Measurements from ENCODE around the gene BMF.
A peak's percentile ranks its signal among the peaks of the same experiment; 100 is the strongest.

GRCh38 chr15:40104865-40105516 lies 3.7 kb downstream of the BMF start:
- peak; percentile 84 to 99 (median 98) for TF ChIP-seq CTCF (IDR thresholded peaks at IDR 0.05)
- no peak for TF ChIP-seq POLR2A (IDR thresholded peaks at IDR 0.05)
